ENCODE data around the gene HMGB1. TPM values are rescaled to one million over a fixed set of nuclear protein-coding genes. Genes with fewer than 3 reads are reported as not detected.

HMGB1 gene
- 295 TPM for total RNA-seq

DNA sequence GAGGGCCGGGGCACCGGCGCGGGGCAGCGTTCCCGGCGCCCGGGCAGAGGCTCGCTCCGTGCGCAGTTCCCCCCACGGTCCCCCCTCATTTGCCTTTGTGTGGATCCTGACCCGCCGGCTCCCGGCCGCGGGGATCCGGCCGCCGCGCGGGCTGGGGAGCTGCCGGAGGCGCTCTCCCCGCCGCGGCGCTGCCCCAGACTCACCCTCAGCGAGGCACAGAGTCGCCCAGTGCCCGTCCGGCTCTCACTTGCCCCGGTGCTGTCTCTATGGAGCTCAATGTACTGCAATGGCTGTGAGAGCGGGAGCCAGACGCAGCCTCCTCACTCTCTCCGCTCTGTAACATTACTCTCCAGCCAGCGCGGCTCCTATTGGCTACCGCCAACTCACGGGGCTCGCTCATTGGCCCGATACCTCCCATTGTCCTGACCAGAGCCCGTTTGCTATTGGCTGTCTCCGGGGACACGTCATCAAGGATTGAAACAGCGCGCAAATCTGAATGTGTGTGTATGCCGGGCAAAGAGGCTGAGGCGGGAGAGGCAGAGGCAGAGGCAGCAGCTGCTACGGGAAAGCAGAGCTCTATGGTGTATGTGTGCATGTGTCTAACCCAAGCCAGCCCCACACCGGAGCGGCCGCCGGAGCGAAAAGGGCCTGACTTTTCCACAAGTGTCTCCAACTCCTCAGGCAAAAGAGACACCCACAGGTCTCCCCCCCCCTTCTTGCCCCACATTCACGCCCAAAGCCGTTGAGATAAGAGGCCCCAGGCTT, at the start of gene HMGB1:
TSS of gene HMGB1 (minus strand) at position 344 of the 765 bp plus-strand sequence. CDS start 2,256 bp downstream, outside the sequence.
- DNase-seq = peak; percentile 99

DNA sequence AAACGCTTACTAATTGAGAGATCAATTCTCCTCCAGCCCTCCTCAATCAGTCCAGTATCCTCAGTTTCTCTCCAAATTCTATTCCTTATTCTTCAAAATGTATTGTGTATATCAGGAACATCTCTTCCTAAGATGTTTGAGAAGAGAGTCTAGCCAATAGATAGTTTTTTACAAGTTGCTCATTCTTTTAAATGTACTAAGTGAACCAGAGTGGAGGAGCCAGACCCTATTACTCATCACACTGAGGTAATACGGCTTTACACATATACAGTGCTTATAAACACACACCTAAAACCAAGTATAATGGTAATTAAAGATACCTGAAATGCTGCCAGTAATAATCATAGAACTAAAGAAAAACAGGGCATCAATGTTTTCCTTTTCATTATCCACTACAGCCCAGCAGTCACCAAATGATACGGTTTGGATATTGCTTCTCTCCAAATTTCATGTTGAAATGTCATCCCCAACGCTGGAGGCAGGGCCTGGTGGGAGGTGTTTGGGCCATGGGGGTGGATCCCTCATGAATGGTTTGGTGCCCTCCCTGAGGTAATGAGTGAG, 45.2 kb upstream of the HMGB1 start:
- DNase-seq = no peak

DNA sequence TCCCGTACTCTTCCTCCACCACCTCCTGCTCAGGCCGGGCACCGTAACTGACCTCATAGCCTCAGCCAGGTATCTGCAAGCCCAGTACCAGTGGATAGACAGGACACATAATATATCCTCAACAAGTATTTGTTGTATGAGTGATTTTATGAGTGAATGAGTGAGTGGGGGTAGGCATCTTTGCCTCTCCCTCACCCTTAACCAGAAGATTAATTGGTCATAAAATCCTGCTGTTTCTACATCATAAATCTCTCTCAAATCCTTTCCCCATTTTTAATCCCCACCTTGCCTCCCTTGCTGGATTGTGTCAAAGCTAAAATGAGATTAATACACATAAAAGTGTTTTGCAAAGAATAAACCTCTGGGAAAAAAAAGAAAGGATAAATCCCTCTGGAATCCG, 44.4 kb upstream of the HMGB1 start:
- DNase-seq = no peak

DNA sequence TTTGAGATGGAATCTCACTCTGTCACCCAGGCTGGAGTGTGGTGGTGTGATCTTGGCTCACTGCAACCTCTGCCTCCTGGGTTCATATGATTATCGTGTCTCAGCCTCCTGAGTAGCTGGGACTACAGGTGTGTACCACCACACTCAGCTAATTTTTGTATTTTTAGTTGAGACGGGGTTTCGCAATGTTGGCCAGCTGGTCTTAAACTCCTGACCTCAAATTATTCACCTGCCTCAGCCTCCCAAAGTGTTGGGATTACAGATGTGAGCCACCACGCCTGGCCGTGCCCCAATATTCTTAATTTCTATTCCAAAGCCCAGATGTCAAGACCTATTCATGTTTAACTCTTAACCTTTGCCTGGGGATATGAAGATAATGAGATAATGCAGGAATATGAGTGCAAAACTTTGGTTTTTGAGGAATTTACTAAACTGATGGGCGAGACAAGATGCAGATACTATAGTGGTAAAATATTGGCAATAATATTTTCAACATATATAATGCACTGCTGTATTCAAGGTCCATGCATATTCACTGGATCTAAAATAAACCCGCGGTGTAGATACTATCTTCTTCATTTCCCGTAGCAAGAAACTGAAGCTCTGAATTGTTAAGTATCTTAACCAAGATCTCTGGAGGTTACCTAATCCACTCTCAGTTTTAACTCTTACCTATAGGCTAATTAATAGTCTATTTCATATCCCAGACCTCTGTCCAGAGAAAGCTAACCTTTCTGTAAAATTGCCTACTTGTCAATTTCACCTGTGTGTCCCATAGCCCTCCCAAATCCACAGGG, 43.7 kb upstream of the HMGB1 start:
- DNase-seq = no peak

DNA sequence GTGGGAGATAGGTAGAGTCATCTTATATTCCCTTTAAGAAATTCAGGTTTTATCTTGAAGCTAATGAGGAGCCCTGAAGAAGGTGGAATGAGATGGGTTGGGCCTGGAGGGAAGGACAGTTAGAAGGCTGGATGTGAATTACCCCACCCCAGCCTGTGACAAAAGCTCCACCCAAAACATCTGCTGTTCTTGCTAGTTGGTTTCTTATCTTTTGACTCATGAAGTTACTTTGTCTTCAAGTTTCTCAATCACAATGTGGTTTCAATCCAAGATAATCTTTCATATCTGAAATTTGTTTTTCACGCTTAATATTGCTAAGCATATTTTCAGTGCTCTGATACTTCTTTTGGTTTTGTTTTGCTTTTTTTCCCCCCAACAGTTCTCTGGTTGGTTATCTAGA, 38.3 kb upstream of the HMGB1 start:
- no peak for DNase-seq

DNA sequence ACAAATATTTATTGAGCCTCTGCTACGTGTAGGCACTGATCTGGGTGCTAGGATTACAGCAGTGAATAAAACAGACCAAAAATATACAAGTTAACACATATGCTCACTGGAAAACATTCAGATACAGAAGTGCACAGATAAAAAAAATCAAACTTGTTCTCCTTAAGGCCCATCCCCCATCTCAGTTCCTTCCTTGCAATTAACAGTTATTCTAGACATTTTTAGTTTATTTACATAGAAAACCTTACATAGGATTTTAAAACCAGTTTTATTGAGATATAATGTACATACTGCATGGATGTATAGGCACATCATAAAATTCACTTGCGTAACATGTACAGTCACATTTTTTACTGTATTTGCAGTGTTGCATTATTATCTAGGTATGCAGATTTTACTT, 36.5 kb upstream of the HMGB1 start:
- DNase-seq = no peak

DNA sequence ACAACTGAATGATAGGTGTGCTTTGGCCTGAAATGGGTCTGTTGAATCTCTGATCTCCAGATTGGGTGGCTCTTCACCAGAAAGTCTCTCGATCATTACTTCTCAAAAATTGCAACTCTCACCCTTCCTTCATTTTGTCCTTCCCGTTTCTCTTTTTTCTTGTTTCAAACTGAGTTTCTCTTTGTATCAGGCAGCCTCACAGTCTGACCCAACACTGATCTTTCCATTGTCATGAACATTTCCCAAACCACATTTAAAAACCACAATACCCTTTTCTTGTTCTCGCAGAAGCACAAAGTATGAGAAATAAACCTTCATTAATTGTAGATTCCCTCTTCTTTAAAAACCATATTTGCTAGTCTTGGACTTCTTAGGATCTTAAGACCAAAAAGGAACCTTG, 33.6 kb upstream of the HMGB1 start:
- no peak for DNase-seq

DNA sequence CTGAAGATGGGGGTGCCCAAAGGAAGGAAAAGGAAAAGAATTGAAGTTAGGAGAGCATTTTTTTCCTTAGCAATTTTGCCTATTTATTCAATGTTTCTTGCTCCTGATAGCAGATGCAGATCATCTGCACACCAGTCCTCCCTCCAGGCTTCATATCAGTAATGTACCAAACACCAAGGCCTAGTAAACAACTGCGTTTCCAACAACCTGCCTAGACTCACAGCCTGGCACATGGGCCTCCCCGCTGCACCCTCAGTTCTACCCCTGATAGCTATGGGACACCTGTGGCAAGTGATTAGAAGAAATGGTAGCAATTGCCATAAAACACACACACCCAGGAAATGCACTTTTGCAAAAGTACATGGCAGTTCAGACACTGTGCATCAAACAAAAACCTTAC, 30.4 kb upstream of the HMGB1 start:
- no peak for DNase-seq

DNA sequence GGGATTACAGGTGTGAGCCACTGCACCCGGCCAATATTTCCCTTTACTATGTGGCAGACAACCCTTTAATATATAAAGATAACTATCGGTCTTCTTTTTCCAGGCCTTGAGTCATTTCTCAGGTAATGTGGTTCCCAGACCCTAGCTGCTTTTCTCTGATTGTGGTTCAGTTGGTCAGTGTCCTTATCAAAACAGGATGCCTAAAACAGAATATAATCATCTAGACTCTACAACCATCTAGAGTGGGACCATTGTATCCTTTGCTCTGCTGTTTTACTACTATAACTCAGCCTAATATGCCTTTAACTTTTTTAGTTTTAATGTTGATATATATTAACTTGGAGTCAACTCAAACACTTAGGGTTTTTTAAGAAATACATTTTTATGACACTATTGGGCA, 30.0 kb upstream of the HMGB1 start:
- no peak for DNase-seq

DNA sequence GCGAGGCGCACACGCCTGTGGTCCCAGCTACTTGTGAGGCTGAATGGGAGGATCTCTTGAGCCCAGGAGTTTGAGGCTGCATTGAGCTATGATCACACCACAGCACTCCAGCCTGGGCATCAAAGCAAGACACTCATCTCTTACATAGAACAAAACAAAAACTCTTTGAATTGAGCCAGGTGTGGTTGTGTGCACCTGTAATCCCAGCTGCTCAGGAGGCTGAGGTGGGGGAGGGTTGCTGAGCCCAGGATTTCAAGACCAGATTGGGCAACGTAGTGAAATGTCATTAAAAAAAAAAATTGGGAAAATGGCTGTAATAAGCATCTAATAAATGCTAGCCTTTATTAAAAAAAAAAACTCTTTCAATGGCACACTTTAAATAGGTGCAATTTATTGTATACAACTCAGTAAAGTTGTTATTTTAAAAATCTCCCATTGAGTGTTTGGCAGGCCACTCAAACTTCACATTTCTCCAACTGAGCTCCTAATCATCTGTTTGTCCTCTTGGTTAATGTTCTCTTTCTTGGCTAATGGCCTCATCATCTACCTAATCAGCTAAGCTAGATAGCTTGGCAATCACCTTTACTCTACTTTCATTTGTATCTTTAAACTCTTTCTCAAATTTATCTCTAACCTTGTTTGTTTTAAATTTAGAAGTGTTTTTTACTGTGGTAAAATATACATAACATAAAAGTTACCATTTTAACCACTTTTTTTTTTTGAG, 28.1 kb upstream of the HMGB1 start:
- DNase-seq = no peak

DNA sequence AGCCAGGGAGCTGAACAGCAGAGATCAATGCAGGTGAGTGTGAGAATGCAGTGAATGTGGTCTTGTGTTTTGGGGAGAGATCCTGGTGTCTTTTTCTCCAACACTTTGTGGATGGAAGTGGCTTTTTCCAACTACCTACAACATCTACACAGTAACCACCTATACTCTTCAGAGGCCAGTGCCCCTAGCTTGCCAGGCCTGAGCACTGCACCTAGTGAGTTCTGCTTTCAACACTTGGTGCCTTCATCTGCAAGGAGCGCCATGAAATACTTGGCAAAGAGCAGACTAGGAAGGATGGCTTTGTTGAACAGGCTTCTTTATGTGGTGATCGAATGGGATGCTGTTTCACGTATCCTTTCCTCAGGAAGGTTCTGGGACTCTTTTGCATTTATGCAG, 21.3 kb upstream of the HMGB1 start:
- DNase-seq = no peak

DNA sequence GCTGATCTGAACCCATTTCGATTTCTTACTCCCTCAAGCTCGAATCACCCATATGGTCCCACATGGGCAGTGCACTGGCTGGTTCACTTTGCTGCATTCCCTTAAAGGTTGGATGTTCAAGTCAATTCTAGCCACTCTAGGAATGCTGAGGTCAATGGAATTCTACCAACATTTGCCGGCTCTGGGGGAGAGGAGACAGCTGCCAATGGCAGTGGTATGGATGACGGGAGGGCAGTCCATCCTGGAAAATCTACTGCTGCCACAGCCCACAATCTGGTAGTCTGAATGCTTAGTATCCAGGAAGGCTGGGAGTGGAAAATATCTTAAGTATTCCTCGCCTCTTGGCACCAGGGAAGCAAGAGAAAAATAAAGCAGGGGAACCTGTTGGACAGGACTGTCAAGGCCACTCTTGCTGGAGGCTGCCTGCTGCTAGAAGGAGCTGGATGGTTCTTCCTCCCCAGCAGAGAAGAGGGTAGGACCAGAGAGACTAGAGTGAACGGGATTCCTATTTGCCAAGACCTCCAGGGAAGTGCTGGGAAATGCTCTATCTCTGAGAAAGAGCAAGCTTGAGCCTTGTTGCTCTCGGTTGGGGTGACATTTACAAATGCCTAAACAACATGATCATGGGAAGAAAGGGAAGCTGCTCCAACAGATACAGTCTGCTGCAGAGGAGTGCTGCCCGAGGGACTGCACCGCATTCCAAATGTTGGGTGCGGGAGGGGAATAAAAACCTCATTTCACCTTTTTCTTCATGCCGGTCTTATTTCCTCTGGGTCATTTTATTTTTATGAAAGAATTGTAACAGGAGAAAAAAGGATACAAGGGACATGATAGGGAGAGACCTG, 20.7 kb upstream of the HMGB1 start:
- DNase-seq = no peak

DNA sequence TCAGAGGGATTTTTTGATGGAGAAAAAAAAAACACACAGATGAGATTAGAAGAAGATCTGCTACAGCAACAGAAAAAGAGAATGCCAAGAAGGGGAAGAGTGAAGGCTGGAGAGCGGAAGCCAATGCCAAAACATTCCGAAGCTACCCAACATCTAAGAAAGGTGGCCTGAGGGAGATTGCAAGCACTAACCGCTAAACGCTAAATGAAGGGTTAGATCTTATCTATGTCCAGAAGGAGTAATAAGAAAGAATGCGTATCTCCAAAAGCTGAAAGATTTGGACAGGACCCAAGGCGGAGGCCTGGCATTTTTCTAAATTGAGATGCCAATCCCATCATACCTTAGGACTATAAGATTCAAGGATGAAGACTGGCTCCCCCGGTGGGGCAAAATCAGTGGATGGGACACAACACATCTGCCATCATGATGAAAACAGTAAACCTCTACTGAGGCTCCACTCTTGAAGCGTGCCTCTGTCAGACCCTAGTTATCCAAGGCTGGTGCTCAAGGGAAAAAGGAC, 15.6 kb upstream of the HMGB1 start:
- no peak for DNase-seq

DNA sequence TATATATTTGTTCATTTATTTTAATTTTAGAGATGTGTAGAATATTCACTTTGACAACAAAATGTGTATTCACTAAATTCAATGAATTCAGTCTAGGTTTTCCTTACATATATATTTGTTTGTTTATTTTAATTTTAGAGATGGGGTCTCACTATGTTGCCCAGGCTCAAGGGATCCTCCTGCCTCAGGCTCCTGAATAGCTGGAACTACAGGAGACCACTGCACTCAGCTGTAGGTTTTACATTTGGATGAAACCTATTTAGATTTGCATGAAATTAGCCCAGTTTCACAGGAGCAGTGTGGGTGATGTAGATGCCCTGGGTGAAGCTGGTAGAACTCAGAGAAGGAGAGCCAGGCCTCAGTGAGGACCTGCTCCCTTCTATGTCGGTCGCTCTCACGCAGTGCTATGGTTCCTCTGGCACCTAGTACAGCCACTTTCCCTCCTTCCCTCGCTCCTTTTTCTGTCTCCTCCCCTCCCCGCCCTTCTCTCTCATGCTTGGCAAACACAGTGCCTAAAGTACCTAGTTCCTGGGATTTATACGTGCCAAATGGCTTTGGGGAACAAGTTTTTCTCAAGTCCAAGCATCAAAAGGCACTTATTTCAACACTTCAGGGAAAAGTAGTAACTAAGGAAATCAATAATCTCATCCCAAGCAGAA, 14.7 kb upstream of the HMGB1 start:
- DNase-seq = no peak

DNA sequence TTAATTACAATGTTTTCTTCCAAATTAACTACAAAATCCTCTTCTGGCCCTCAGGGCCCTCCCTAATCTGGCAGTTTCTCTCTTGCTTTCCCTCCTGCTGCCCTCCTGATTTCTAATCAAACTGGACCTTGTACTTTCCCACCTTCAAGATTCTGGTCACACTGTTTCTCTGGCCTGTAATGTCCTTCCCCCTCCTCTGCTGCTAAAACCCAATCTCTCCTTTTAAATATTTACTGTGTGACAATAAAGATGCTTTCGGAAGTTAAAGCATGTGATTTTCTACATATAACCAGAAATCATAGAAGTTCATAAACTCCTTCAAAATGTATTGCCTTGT, 14.1 kb upstream of the HMGB1 start:
- no peak for DNase-seq

DNA sequence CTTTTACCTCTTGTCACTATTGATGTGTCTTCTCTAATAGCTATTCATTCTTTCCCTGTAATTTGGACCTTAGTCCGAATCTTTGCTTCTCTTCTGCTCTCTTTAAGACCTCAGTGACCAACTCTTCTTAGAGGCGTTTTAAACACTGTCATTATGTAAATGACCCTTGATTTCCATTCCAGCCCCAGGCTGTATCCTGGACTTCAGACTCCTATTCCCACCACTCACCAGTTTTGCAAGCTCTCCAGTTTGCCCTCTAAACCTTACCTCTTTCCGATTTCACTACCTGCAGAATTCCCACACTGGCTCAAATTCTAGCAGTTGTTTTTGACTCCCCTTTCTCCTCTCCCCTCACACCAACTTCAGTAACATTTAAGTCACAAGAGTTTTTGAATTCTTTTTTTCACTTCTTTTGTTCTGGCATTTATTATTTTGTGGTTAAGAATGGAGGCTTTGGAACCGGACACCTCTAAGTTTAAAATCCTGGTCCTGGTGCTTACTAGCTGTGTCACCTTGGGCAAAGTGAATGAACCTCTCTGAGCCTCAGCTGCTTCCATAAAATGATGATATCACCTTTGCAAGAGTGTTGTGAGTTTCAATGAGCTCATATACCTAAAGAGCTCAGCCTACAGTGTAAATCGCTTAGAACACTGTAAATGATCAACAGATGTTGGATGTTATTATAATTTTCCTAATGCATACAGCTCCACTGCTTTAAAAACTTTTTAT, 13.6 kb upstream of the HMGB1 start:
- DNase-seq = no peak

DNA sequence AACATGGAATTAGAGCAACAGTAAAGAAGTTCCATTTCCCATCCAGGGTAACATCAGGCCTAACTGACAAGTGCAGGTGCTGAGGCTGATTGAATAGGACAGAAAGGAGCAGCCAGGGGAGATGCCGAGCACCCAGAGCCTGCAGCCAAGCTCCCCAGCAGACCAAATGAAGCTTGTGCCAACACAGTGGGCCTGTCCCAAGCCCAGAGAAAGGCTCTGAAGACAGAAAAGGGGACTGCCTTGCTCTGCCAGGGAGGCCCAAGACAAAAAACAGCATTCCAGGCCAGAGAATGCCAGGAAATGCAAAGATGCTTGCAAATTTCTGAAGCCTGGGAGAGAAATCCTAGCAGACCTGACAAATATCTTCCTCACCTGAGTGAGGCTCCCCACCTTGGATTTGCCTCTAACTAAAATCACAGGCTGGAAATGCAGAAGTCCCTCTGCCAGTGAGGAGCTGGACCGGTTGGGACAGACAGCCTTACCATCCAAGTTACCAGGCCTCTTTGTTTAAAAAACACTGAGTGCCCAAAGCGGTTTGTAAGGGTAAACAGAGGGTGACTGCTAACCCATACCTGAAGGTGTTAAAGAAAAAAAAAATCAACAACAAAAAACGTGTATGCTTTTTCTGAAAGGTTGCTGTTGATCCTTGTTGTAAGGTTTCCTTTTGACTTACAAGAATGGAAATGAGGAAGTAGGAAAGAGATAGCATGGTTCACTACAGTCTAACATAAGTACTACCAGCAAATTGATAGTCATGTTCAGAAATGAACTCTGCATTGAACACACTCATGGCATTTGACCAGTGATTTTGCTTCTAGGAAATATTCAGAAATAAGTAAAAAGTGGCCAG, 11.8 kb upstream of the HMGB1 start:
- no peak for DNase-seq

DNA sequence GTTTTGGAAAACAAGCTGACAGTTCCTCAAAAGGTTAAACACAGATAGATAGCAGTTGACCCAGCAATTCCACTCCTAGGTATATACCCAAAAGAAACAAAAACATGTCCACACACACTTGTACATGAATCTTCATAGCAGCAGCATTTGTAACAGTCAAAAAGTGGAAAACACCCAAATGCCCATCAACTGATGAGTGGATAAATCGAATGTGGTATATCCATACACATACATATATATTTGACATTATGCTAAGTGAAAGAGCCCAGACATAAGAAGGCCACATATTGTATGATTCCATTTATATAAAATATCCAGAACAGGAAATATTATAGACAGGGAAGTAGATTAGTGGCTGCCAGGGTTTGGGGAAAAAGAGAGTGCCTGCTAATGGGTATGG, 7.9 kb upstream of the HMGB1 start:
- DNase-seq = no peak

DNA sequence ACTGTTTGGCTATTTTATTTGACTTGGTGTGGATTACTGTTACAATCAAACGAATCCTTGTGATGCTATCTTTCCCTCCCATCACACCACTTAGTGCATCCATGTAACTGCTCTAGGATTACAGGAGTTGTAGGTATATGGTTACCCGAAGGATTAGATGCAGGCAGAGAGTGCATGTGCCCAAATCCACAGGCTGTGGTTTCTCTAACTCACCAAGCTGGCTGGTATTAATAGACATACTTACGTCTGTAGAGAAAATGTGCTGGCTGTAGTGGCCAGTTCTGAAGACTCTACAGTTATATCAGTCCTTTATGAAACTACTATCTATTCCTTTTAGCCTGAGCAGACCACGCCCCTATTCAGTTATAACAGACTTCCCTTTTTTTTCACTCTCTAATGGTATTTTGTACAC, 1.1 kb upstream of the HMGB1 start:
- DNase-seq = no peak

DNA sequence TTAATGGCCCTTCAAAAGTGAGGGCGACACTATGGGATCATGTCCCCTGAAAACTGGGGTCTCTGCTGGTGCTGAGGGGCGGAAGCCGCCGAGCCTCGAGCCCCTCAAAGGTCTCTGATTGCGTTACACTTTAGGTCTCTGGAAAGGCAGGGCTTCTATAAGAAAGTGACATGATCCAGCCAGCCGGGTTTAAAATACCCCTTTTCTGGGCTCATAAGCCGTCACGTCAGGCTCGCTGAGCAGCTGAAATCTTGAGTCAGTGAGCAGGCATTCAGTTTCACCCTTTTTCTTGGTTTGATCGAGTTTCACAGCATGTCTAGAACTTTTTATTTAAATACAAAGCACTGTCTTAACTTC, 600 bp upstream of the HMGB1 start:
- no peak for DNase-seq
